ENCODE data around the gene TNS1. TPM values are rescaled to one million over a fixed set of nuclear protein-coding genes. Genes with fewer than 3 reads are reported as not detected.

TNS1 gene
- total and polyA plus RNA-seq, 5 donors = 243 to 647 (median 513) TPM

- H3K27ac ChIP-seq (ENCODE audit: low read length) = peak overlapping the region; percentile 84
- no peaks in the 10 kb centered on the region for H3K9me3 ChIP-seq (ENCODE audit: control insufficient read depth, low read length)
- ATAC-seq (no peak), DNase-seq (peak in 1 of 3 donors; percentile 52)
- intact Hi-C loops (cut with DNase I) = no loop called here
- H3K4me1 ChIP-seq (ENCODE audit: control insufficient read depth, insufficient read depth, low read length) = peaks cover 77% of the 10 kb centered on the region
- WGBS = 68% methylated on average over 10 of the region's 10 CpGs
- H3K27me3 ChIP-seq (ENCODE audit: control insufficient read depth, insufficient read depth) = no peaks in the 10 kb centered on the region
- no peak overlapping the region for H3K4me3 ChIP-seq (ENCODE audit: low read length)
Observed at GRCh38 chr2:217916504-217917254, 86.1 kb downstream of the TNS1 start.

- ATAC-seq (peak in 1 of 2 donors; percentile 49), DNase-seq (peak; percentile 42 to 69 (median 64))
Observed at GRCh38 chr2:217915706-217916105, 87.1 kb downstream of the TNS1 start.

GRCh38 chr2:217914878-217915277 is 87.9 kb downstream of the TNS1 start:
- 85% methylated on average over 9 of the region's 9 CpGs for whole genome bisulfite sequencing
- H3K9me3 ChIP-seq (ENCODE audit: control insufficient read depth, low read length) = no peaks in the 10 kb centered on the region
- intact Hi-C loops (cut with DNase I) = no loop called here
- peak in 2 of 3 donors; percentile 33 to 51 for DNase-seq
- no peak for ATAC-seq
- H3K4me3 ChIP-seq (ENCODE audit: low read length) = no peak overlapping the region
- peaks cover 81% of the 10 kb centered on the region for H3K4me1 ChIP-seq (ENCODE audit: control insufficient read depth, insufficient read depth, low read length)
- H3K27me3 ChIP-seq (ENCODE audit: control insufficient read depth, insufficient read depth) = no peaks in the 10 kb centered on the region
- peak overlapping the region; percentile 84 for H3K27ac ChIP-seq (ENCODE audit: low read length)

More at GRCh38 chr2:217915706-217916105, 87.1 kb downstream of the TNS1 start:
- intact Hi-C loops (cut with DNase I) = no loop called here
- Histone ChIP-seq H3K4me1 (ENCODE audit: control insufficient read depth, insufficient read depth, low read length) (peaks cover 80% of the 10 kb centered on the region), H3K27ac (ENCODE audit: low read length) (peak overlapping the region; percentile 84), H3K4me3 (ENCODE audit: low read length) (no peak overlapping the region), H3K27me3 (ENCODE audit: control insufficient read depth, insufficient read depth) (no peaks in the 10 kb centered on the region), H3K9me3 (ENCODE audit: control insufficient read depth, low read length) (no peaks in the 10 kb centered on the region)
- 46% methylated on average over 5 of the region's 5 CpGs for WGBS

GRCh38 chr2:217914078-217914477 is 88.7 kb downstream of the TNS1 start:
- no peaks in the 10 kb centered on the region for H3K9me3 ChIP-seq (ENCODE audit: control insufficient read depth, low read length)
- no peak for ATAC-seq
- intact Hi-C loops (cut with DNase I) = no loop called here
- peaks cover 82% of the 10 kb centered on the region for H3K4me1 ChIP-seq (ENCODE audit: control insufficient read depth, insufficient read depth, low read length)
- DNase-seq = no peak
- H3K27me3 ChIP-seq (ENCODE audit: control insufficient read depth, insufficient read depth) = no peaks in the 10 kb centered on the region
- H3K4me3 ChIP-seq (ENCODE audit: low read length) = no peak overlapping the region
- 63% methylated on average over 1 of the region's 1 CpG for WGBS
- peak overlapping the region; percentile 98 for H3K27ac ChIP-seq (ENCODE audit: low read length)

- 63% methylated on average over 3 of the region's 3 CpGs for WGBS
- H3K4me3 ChIP-seq (ENCODE audit: low read length) = no peak overlapping the region
- intact Hi-C loops (cut with DNase I) = no loop called here
- no peaks in the 10 kb centered on the region for H3K27me3 ChIP-seq (ENCODE audit: control insufficient read depth, insufficient read depth)
- peak; percentile 48 to 78 (median 74) for DNase-seq
- peak overlapping the region; percentile 98 for H3K27ac ChIP-seq (ENCODE audit: low read length)
- H3K4me1 ChIP-seq (ENCODE audit: control insufficient read depth, insufficient read depth, low read length) = peaks cover 85% of the 10 kb centered on the region
- no peaks in the 10 kb centered on the region for H3K9me3 ChIP-seq (ENCODE audit: control insufficient read depth, low read length)
- peak; percentile 1 to 20 for ATAC-seq
Observed at GRCh38 chr2:217913436-217913835, 89.4 kb downstream of the TNS1 start.

GRCh38 chr2:217912098-217913024 is 90.4 kb downstream of the TNS1 start:
- DNase-seq = peak in 2 of 3 donors; percentile 67 to 69
- intact Hi-C loops (cut with DNase I) = no loop called here
- H3K27me3 ChIP-seq (ENCODE audit: control insufficient read depth, insufficient read depth) = no peaks in the 10 kb centered on the region
- peak; percentile 6 to 9 for ATAC-seq
- H3K27ac ChIP-seq (ENCODE audit: low read length) = peak overlapping the region; percentile 98
- H3K4me1 ChIP-seq (ENCODE audit: control insufficient read depth, insufficient read depth, low read length) = peaks cover 79% of the 10 kb centered on the region
- WGBS = 30% methylated on average over 25 of the region's 25 CpGs
- no peak overlapping the region for H3K4me3 ChIP-seq (ENCODE audit: low read length)
- no peaks in the 10 kb centered on the region for H3K9me3 ChIP-seq (ENCODE audit: control insufficient read depth, low read length)

- DNase-seq (peak; percentile 71 to 74 (median 73)), ATAC-seq (peak; percentile 6 to 12)
- intact Hi-C loops (cut with DNase I) = no loop called here
- Histone ChIP-seq H3K4me1 (ENCODE audit: control insufficient read depth, insufficient read depth, low read length) (peaks cover 76% of the 10 kb centered on the region), H3K9me3 (ENCODE audit: control insufficient read depth, low read length) (no peaks in the 10 kb centered on the region), H3K4me3 (ENCODE audit: low read length) (no peak overlapping the region), H3K27me3 (ENCODE audit: control insufficient read depth, insufficient read depth) (no peaks in the 10 kb centered on the region), H3K27ac (ENCODE audit: low read length) (peak overlapping the region; percentile 98)
- 50% methylated on average over 9 of the region's 9 CpGs for WGBS
Observed at GRCh38 chr2:217911283-217912097, 91.3 kb downstream of the TNS1 start.

GRCh38 chr2:217910875-217911212 is 92.0 kb downstream of the TNS1 start:
- no peaks in the 10 kb centered on the region for H3K9me3 ChIP-seq (ENCODE audit: control insufficient read depth, low read length)
- H3K27ac ChIP-seq (ENCODE audit: low read length) = peak overlapping the region; percentile 98
- DNase-seq (peak in 2 of 3 donors; percentile 69 to 73), ATAC-seq (no peak)
- no peaks in the 10 kb centered on the region for H3K27me3 ChIP-seq (ENCODE audit: control insufficient read depth, insufficient read depth)
- no peak overlapping the region for H3K4me3 ChIP-seq (ENCODE audit: low read length)
- intact Hi-C loops (cut with DNase I) = no loop called here
- H3K4me1 ChIP-seq (ENCODE audit: control insufficient read depth, insufficient read depth, low read length) = peaks cover 78% of the 10 kb centered on the region

GRCh38 chr2:217909156-217909820 is 93.5 kb downstream of the TNS1 start:
- peak in 1 of 3 donors; percentile 40 for DNase-seq
- Histone ChIP-seq H3K27ac (ENCODE audit: low read length) (peak overlapping the region; percentile 91), H3K27me3 (ENCODE audit: control insufficient read depth, insufficient read depth) (no peaks in the 10 kb centered on the region), H3K9me3 (ENCODE audit: control insufficient read depth, low read length) (no peaks in the 10 kb centered on the region), H3K4me1 (ENCODE audit: control insufficient read depth, insufficient read depth, low read length) (peaks cover 79% of the 10 kb centered on the region), H3K4me3 (ENCODE audit: low read length) (no peak overlapping the region)
- WGBS = 52% methylated on average over 10 of the region's 10 CpGs
- intact Hi-C loops (cut with DNase I) = no loop called here
- ATAC-seq = no peak

- peak overlapping the region; percentile 34 for H3K27ac ChIP-seq (ENCODE audit: low read length)
- no peaks in the 10 kb centered on the region for H3K9me3 ChIP-seq (ENCODE audit: control insufficient read depth, low read length)
- ATAC-seq (no peak), DNase-seq (no peak)
- intact Hi-C loops (cut with DNase I) = no loop called here
- 52% methylated on average over 8 of the region's 8 CpGs for WGBS
- no peak overlapping the region for H3K4me3 ChIP-seq (ENCODE audit: low read length)
- no peaks in the 10 kb centered on the region for H3K27me3 ChIP-seq (ENCODE audit: control insufficient read depth, insufficient read depth)
- peaks cover 76% of the 10 kb centered on the region for H3K4me1 ChIP-seq (ENCODE audit: control insufficient read depth, insufficient read depth, low read length)
Observed at GRCh38 chr2:217908544-217908943, 94.3 kb downstream of the TNS1 start.
